ENCODE data around the gene RAB8B.
A peak's percentile ranks its signal among the peaks of the same experiment; 100 is the strongest.

RAB8B gene

DNA sequence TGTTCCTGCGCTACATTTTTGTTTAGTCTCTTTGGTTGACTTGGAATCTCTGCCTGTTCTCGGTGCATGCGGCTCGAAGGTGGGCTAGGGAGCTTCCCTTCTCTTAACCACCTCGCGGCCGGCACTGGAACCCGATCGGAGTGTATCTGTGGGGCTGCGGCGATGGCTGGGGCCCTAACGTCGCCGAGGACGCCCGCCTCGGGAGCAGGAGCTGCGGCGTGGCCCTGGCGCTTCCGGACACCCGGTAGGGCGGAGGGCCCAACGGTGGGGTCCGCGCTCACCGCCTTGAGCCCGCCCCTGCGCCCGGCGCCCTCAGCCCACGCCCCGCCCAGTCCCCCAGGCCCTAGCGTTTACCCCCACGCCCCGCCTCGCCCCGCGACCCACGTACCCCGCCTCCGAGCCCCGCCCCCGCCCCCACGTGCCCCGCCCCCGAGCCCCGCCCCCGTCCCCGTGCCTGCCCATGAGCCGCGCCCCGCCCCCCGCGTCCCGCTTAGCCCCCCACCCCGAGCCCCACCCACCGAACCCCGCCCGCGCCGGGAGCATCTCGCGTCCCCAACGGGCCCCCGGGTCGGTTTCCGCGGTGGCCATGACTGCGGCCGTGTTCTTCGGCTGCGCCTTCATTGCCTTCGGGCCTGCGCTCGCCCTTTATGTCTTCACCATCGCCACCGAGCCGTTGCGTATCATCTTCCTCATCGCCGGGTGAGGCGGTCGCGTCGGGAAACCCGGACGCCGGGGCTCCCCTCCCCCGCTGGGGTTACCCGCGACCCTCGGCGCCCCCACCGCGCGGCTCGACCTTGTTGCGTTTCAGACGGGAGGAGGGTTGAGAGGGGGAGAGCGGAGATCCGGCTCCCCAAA is 87.9 kb downstream of the RAB8B start, which contains the start of gene APH1B:
APH1B (plus strand) TSS at position 568 of the 855 bp plus-strand sequence; CDS start at position 587, 19 bp downstream.
- DNase-seq = peak; percentile 88

DNA sequence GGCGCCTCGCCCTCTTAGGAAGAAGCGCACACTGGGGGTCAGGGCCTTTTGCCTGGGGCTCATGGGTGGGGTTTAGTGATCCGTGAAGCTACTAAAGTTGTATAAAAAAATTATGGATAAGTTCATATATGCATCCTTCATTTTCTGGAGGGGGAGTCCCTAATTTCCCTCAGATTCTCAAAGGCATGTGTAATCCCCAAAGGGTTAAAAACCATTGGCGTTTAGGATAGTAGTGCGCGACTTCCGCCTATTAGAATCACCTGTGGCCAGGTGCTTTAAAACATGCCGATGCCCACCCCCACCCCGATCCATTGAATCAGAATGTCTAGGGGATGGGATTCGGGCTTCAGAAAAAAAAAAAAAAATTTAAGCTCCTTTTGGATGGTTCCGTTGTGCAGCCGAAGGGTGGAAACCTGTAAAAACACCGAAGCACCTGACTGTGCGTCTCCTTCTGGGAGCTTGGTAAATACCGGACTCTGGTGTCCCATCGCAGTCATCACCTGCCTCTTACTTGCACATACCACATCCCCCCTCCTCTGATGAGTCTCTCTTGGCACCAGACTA is 88.6 kb downstream of the RAB8B start:
- DNase-seq = no peak

DNA sequence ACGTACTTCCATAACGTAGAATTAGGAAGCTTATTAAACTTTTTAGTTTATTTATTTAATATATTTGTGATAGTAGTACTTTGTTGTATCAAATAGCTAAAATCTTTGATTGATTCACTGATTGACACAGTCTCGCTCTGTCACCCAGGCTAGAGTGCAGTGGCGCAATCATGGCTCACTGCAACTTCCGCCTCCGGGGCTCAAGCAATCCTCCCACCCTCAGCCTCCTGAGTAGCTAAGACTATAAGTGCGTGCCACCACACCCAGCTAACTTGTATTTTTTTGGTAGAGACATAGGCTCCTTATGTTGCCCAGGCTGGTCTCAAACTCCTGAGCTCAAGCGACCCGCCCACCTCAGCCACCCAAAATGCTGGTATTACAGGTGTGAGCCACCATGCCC is 93.7 kb downstream of the RAB8B start:
- DNase-seq = no peak

- DNase-seq = no peak
Observed at GRCh38 chr15:63284335-63284734, 94.9 kb downstream of the RAB8B start.

GRCh38 chr15:63287109-63287508 is 97.7 kb downstream of the RAB8B start:
- no peak for DNase-seq

DNA sequence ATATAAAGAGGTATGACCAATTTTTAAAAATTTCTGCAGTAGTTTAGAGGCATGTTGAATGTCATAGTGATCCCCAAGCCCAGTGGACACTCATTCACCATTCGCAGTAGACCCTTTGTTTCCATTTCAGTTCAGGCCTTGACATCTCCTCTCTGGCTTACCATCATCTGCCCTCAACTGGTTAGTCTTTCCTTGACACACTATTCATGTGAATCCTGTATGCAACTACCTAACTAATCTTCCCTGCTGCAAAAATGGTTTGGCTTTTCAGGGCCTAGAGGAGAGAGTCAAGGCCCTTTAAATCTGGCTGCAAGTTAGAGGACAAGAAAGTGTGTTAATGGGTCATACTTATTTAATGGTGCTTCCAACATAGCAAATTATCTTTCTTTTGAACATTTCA is 98.9 kb downstream of the RAB8B start:
- DNase-seq = no peak

- DNase-seq = peak; percentile 67
Observed at GRCh38 chr15:63288778-63289378, 99.5 kb downstream of the RAB8B start.

DNA sequence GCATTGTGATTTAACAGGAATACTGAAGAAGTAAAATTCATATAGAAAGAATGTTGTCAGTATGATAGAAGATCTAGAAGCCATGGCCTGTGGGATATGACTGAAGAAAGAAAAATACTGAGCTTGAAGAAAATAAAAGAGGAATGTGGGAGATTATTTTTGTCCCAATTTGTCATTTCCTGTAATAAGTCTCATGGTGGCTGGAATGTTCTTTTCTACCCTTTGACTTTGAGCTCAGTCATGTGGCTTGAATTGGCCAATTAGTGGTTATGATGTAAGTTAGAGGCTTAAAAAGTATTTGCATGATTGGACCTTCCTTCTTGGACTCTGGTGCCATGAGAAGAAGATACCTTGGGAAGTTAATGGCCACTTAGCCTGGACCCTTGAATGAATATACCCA is 102.1 kb downstream of the RAB8B start:
- DNase-seq = no peak

DNA sequence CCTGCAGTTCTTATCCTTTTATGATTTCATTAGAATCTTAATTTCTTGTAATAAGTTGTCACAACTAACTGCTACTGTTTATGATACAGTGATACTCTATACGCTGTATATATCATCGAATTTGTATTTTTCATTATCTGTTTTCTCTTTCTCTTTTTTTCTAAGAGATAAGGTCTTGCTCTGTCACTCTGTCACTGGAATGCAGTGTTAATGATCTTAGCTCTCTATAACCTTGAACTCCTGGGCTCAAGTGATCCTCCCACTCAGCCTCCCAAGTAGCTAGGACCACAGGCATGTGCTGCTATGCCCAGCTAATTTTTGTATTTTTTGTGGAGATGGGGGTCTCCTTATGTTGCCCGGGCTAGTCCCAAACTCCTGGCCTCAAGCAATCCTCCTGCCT is 102.8 kb downstream of the RAB8B start:
- DNase-seq = no peak

DNA sequence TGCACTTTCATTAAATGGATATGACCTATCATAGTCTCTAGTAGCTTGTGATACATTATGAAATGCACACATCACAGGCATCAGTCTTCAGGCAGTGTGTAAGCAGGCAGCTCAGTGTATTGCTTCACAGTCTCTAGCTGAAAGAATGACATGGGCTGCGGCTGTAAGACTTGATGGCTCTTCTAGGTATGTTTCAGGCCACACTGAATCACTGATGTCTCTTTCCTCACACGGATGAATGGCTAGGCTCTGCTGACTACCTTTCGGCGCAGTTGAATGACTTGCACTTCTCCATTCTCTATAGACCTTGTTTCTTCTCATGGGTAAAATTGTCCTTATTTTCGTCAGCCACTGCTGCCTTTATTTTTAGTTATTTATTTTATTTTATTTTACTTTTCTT is 103.4 kb downstream of the RAB8B start:
- no peak for DNase-seq

DNA sequence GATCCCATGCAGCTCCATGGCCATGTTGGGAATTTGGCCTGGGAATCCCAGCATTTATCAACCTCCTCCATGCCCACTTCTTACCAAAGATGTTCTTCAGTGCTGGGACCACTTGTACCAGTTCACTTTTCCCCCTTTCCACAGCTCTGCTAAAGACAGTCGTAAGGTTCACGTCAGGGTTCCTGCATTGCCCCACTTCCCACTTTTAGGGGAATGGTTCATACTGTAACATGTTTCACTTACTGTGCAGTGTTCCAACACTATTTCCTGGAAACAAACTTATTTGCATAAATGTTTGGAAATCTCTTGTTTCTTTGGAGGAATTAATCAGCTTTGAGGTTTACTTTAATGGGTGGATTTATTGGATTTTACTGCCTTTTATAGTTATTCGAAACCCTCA is 105.0 kb downstream of the RAB8B start:
- no peak for DNase-seq

GRCh38 chr15:63295341-63295740 is 105.9 kb downstream of the RAB8B start:
- no peak for DNase-seq

DNA sequence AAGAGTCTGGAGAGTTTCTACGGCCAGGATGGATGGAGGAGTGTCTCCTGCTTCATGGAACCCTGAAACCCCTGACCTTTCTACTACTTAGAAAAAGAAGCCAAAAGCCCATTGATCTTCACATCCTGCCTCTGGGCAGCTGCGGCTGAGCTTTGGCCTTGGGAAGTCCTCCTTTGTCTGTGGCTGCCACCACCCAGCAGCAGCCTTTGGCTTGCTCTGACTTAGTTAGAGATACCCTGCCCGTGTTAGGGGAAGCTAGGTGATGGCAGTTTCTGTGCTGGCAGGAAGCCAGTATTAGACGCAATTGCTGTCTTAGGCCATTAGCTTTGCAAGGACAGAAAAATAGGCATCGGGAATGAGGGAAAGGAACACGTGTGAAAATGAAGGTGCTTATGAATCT is 106.8 kb downstream of the RAB8B start:
- DNase-seq = peak; percentile 6

GRCh38 chr15:63299943-63300575 is 110.7 kb downstream of the RAB8B start:
- DNase-seq = no peak

- DNase-seq = no peak
Observed at GRCh38 chr15:63301088-63301487, 111.7 kb downstream of the RAB8B start.

DNA sequence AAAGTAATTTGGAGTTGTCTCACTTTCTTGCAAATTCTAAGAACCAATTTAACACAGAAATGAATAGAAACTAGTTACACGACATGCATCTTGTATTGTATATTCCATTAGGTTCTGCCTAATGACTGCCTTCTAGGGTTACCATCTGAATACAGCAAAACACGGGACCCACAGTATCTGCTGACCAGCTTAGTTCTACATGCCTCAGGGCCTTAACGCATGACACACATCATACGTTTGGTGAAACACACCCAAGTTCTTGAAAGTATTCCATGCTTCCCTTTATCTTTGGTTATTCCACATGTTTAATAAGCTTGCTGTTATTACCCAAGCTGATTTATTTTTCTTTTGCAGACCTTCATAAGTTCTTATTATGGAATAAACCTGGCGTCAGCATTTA is 115.9 kb downstream of the RAB8B start:
- DNase-seq = no peak

DNA sequence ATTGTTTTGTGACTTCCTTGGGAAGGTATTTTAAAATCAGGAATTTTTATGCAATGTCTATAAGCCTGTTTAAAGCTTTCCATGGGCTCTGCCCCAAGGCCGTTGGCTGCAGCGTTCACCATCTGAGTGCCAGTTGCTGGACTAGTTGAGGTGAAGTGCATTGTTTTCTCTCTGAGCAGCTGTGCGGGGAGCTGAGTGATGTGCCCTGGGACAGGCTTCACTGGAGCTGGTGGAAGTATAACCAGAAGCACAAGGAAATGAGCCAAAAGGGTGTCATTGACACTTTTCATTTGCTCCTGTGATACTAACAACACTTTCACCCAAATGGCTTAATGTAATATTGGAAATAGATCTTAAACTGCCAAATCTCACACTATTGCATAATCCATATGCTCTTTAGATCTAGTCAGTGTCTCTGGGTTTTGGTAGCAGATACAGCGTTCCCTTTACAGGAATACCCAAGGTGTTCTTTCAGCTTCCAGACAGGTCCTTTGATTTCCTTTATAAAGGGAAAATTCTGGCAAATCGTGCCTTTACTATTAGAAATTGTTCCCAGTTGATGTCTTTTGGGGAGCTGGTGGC is 117.2 kb downstream of the RAB8B start:
- no peak for DNase-seq

- no peak for DNase-seq
Observed at GRCh38 chr15:63308491-63308890, 119.1 kb downstream of the RAB8B start.

- DNase-seq = no peak
Observed at GRCh38 chr15:63308947-63309346, 119.5 kb downstream of the RAB8B start.

DNA sequence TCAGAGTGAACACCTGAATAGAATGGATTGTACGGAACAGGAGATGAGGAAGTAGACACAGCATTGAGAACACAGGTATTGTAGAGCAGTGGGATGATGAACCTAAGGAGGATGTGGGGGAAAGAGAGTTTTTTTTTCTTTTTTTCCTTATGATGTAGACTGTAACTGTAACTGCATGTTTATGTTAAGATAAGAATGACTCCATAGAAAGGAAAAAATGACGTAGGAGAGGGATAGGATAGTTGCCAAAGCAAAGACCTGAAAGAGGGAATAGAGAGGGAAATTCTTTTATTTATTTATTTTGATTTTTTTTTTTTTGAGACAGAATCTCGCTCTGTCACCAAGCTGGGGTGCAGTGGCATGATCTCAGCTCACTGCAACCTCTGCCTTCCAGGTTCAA is 121.2 kb downstream of the RAB8B start:
- no peak for DNase-seq

- DNase-seq = no peak
Observed at GRCh38 chr15:63312286-63312685, 122.9 kb downstream of the RAB8B start.

GRCh38 chr15:63313825-63314224 is 124.4 kb downstream of the RAB8B start:
- DNase-seq = no peak

DNA sequence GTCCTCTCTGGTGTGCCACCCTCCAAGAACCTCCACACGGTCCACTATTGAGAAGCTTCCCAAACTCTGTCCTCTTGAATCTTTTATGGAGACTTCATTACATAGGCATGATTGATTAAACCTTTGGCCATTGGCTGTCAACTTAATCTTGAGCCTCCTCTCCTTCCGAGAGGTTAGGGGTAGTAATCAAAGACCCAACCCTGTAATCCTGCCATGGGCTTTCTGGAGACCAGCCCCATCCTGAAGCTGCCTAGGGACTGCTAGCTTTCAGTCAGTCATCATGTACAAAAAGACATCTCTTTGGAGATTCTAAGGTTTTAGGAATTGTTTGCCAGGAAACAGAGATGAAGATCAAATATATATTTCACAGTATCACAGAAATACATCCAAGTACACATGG is 125.0 kb downstream of the RAB8B start:
- DNase-seq = no peak
